Fibroblast of pulmonary artery (primary cell): ENCODE data around the gene THRAP3.

Experiments used
- DNase-seq: peaks from one replicate; pipeline ENCODE4 v3.0.0-alpha.2; 2010; ENCODE audit warnings: low read depth
- H3K4me3 ChIP-seq: replicated peaks from 2 replicates; pipeline ENCODE4 v1.5.1; 2011; ENCODE audit warnings: low read depth, mild to moderate bottlenecking, control low read depth, low read length, moderate library complexity
- TF ChIP-seq, protein P1 (sequence below): IDR thresholded peaks from 2 replicates; pipeline ENCODE4 v1.5.1; 2011; ENCODE audit warnings: mild to moderate bottlenecking, control low read depth, low read length, inconsistent platforms; ENCODE audit errors: missing control alignments

The THRAP3 gene, protein sequence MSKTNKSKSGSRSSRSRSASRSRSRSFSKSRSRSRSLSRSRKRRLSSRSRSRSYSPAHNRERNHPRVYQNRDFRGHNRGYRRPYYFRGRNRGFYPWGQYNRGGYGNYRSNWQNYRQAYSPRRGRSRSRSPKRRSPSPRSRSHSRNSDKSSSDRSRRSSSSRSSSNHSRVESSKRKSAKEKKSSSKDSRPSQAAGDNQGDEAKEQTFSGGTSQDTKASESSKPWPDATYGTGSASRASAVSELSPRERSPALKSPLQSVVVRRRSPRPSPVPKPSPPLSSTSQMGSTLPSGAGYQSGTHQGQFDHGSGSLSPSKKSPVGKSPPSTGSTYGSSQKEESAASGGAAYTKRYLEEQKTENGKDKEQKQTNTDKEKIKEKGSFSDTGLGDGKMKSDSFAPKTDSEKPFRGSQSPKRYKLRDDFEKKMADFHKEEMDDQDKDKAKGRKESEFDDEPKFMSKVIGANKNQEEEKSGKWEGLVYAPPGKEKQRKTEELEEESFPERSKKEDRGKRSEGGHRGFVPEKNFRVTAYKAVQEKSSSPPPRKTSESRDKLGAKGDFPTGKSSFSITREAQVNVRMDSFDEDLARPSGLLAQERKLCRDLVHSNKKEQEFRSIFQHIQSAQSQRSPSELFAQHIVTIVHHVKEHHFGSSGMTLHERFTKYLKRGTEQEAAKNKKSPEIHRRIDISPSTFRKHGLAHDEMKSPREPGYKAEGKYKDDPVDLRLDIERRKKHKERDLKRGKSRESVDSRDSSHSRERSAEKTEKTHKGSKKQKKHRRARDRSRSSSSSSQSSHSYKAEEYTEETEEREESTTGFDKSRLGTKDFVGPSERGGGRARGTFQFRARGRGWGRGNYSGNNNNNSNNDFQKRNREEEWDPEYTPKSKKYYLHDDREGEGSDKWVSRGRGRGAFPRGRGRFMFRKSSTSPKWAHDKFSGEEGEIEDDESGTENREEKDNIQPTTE

DNA sequence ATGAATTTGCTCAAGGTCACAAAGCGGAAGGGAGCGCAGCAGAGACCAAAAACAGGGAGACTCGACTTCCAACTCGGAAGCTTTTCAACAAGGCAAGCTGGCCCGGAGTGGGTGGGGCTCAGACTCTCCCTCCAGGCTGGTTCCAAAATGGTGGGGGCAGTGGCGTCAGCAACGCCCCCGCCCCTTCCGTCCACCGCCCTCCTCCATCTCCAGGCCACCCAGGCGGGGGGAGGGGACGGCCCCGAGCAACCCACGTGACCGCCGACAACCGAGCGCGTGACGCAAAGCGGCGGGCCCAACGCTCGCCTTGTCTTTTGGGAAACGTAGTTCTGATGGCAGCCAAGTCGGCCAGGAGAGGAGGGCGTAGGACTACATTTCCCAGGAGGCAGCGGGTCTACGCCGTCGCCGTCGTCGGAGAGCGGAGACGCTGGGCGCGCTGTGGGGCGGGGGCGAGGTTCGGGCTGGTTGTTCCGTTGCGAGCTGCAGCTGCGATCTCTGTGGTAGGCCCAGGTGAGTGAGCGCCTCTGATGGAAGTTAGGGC lies at the start of gene THRAP3:
TSS of gene THRAP3 (plus strand) at position 448 of the 541 bp plus-strand sequence. CDS start 58,121 bp downstream, outside the sequence.
- peak within 1 kb of the TSS; percentile 99 for H3K4me3 ChIP-seq
- peak; percentile 100 for DNase-seq
- TF ChIP-seq, protein P1, sequence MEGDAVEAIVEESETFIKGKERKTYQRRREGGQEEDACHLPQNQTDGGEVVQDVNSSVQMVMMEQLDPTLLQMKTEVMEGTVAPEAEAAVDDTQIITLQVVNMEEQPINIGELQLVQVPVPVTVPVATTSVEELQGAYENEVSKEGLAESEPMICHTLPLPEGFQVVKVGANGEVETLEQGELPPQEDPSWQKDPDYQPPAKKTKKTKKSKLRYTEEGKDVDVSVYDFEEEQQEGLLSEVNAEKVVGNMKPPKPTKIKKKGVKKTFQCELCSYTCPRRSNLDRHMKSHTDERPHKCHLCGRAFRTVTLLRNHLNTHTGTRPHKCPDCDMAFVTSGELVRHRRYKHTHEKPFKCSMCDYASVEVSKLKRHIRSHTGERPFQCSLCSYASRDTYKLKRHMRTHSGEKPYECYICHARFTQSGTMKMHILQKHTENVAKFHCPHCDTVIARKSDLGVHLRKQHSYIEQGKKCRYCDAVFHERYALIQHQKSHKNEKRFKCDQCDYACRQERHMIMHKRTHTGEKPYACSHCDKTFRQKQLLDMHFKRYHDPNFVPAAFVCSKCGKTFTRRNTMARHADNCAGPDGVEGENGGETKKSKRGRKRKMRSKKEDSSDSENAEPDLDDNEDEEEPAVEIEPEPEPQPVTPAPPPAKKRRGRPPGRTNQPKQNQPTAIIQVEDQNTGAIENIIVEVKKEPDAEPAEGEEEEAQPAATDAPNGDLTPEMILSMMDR, result no peak

- H3K4me3 ChIP-seq, result no peak overlapping the region
- DNase-seq, result no peak
- TF ChIP-seq, protein P1, result no peak
These were observed 49.5 kb upstream of the THRAP3 start for GRCh38 chr1:36174713-36175112.

DNA sequence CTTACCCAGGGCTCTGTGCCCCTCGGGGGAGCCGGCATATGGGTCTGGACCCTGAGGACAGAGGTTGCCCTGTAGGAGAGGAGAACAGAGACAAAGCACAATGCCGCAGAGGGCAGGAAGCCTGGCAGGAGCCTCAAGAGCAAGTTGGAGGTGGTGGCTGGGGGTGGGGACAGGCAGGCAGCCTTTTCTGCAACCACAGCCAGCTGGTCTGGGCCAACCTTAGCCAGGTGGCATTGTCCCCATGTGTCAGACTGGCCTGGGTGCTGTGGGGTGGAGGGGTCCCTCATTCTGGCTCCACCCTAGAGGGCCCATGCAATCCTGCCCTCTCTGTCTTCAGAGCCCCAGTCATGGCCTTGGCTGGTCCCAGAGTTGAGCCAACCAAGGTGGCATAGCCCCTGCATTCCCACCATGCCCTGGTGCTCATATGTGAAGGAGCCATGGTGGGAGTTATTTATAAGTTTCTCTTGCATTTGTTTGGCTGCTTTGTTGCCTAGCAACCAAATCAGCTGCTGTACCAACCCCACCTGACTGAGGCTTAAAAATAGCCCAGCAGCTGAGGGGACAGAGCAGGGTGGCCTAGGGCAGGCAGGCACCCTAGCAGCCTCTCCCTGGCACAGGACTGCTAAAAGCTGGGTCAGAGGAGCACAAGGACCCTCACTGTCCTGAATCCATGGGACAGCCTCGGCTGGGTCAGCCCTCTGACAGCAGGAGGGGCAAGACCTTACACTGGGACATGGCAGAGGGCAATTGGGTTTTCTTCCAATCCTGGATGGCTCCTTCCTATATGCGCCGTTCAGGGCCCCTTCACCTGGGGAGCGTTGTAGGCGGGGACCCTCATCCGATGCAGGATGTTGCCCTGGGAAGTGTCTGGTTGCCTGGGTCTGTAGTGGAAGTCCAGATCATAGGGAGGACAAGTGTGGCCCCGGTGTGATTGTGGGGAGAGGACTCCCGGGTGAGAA lies 48.8 kb upstream of the THRAP3 start:
- peak; percentile 73 for DNase-seq
- no peak overlapping the region for H3K4me3 ChIP-seq
- TF ChIP-seq, protein P1, result no peak

DNA sequence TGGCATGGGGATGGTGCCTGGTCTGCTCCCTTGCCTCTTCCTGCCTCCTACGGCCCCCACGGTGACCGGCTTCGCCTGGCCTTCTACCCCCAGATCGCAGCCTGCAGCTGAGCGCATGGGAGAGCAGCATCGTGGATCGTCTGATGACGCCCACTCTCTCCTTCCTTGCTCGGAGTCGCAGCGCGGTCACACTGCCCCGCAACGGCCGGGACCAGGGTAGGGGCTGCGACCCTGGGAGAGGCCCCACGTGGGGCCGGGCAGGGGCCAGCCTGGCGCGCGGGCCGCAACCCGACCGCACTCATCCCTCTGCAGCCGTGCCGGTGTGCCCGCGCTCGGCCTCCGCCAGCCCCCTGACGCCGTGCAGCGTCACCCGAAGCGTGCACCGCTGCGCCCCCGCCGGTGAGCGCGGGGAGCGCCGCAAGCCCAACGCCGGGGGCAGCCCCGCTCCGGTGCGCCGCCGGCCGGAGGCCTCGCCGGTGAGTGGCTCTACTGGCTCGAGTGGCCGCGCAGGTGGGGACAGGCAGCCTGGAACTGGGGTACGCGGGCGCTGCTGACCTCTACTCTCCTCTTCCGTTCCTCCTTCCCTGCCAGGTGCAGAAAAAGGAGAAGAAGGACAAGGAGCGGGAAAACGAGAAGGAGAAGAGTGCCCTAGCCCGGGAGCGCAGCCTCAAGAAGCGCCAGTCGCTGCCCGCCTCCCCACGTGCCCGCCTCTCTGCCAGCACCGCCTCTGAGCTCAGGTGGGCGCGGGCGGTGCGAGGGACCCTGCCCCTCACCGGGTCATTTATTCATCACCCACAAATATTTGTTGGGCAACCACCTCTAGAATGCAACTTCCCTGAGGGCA lies 47.9 kb upstream of the THRAP3 start:
- no peak overlapping the region for H3K4me3 ChIP-seq
- DNase-seq, result no peak
- TF ChIP-seq, protein P1, result no peak

- TF ChIP-seq, protein P1, result no peak
- no peak for DNase-seq
These were observed 46.4 kb upstream of the THRAP3 start for GRCh38 chr1:36177589-36178431.

More at GRCh38 chr1:36177589-36178431, 46.4 kb upstream of the THRAP3 start:
- no peak overlapping the region for H3K4me3 ChIP-seq
